NOMO-1 (cell line): Measurements from ENCODE around the gene SIRT7.

Experiments
- DNase-seq, 2 experiments: peaks; one replicate each; lab custom pipeline; 2025; ENCODE audit not compliant: unreplicated experiment in 2 of 2; lab: John Stamatoyannopoulos, UW

SIRT7 gene

GRCh38 chr17:81907219-81908145 is 10.5 kb downstream of the SIRT7 start:
- DNase-seq: no peak

GRCh38 chr17:81906476-81907218 is 11.3 kb downstream of the SIRT7 start:
- DNase-seq: no peak

- no peak for DNase-seq
These were observed 12.0 kb downstream of the SIRT7 start for GRCh38 chr17:81905993-81906392.

- DNase-seq: no peak
These were observed 12.5 kb downstream of the SIRT7 start for GRCh38 chr17:81905424-81905875.

DNA sequence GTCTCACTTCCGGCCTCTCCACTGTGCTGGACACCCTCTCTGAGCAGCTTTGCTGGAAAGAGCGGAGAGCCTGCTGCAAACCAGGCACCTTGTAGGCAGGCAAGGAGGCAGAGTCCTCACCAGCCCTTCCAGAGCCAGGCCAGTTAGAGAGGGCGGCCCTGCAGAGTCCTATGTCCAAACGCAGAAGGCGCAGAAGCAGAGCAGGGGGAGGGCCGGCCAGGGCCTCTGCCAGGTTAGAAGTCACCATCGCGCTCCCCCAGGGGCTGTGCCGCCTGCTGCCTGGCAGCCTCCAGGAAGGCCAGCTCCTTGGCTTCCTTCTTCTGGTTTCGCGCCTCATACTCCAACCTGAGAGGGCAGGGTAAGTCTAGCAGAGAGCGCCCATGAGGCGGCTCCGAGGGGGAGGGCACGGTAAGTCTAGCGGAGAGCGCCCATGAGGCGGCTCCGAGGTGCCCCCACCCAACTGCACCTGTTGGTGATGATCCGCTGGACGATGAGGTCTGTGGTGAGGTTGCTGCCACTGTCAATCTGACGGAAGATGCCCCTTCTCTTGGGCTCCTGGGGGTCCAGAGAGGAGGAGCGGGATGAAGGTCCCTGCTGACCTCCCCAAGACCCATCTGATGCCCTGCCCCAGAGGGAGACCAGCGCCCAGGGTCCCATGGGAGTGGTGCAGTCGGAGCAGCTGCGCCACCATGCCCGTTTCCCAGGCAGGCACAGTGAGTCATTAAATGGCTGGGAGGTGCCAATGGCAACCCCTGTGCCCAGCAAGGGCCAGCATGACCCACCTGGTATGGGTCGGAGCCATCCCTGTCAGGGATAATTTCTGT is 13.2 kb downstream of the SIRT7 start:
- DNase-seq: no peak

DNA sequence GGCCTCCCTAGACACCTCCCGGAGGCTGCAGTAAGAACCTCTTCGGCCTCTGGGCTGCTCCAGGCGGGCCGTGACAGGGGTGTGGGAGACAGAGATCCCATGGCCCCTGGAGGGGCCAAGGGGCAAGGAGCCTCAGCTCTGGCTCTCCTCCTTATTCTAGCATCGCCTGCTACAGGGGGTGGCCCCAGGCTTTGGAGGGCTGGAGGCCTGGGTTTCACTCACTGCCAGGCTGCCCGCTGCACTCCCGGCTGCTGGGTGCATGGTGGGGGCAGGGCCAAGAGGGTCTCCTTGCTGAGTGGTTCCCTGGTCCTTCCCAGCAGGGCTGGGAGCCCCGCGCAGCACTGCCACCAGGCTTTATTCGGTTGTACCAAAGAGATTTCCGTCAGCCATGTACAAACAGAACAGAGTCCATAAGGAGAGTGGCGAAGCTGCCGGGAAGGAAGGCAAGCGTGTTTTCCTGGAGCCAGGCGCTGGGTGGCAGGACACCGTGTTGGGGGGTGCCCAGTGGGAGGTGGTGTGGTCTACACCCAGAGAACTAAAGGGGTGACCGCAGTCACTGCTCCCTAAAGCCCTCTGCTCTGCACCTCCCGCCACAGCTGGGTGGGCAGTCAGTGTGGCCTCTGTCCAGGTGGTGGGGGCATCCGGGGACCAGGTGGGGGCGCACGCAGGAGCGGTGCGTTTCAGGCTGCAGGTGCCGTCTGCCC is 13.9 kb downstream of the SIRT7 start:
- no peak for DNase-seq

DNA sequence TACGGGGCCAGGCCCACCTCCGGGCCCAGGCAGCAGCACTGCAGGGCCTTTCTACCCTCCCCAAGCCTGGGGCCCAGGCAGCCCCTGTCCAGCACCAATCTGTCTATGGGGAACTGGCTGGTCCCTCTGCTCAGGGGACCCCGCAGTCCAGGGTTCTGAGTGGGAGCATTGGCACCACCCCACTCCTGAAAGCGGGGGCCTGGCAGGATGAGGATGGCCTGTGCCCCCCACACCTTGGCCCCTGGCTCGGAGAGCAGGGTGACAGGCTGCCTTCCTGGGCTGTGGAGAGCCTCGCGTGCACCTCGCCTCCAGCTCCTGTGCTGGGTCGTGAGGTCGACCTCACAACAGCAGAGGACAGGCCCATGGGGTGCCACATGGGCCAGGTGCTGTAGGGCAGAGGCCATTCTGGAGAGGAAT is 14.6 kb downstream of the SIRT7 start:
- DNase-seq: no peak

- no peak for DNase-seq
These were observed 15.1 kb downstream of the SIRT7 start for GRCh38 chr17:81902653-81903414.

DNA sequence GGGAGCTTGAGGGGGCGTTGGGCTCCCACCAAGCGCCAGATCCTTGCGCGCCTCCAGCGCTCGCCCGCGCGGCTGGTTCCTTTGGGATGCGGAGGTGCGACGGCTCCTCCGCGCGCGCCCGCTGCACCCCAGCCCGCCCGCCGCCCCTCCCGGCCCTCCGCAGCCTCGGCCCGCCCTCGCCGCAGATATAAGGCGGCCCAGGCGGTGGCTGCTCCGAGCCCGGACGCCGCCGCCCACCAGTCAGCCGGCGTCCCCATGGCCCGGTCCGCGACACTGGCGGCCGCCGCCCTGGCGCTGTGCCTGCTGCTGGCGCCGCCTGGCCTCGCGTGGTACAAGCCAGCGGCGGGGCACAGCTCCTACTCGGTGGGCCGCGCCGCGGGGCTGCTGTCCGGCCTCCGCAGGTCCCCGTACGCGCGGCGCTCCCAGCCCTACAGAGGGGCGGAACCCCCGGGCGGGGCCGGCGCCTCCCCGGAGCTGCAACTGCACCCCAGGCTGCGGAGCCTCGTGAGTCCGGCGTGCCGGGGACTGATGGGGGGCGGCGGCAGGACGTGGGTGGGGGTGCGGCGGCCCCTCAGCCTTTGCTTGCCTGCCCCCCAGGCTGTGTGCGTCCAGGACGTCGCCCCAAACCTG is 15.8 kb downstream of the SIRT7 start, which contains the start of gene NPB:
NPB (plus strand) TSS at position 216 of the 630 bp plus-strand sequence; CDS start at position 256, 40 bp downstream.
- DNase-seq: peak in 1 of 2 experiments; percentile 8

GRCh38 chr17:81901167-81902022 is 16.6 kb downstream of the SIRT7 start:
- DNase-seq: no peak

DNA sequence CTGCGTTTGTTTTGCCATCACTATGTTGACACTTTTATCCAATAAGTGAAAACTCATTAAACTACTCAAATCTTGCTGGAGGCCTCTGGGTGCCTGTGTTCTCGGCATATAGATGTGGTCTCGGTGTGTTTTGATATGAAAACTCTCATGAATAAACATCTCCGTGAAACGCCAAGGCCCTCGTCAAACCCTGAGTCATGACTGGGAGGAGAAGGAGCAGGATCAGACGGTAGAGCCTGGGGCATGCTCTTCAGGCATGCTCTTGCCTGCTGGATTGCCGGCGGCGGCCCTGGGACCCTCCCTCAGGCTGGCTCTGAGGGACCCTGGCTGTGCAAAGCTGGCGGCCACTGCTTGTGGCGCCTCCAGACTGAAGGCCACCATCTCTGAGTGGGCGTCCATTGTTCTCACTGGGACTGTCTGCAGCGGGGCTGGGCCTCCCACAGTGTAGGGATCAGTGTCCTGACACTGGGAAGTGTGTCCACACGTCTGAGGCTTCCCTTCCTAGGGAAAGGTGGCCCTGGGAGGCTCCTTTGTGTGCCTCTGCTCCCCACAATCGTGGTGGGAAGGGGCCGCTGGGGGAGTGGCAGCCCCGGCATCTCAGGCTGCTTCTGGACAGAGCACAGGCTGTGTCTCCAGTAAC is 17.7 kb downstream of the SIRT7 start:
- DNase-seq: no peak

GRCh38 chr17:81899514-81900166 is 18.3 kb downstream of the SIRT7 start:
- DNase-seq: no peak

- DNase-seq: no peak
These were observed 19.1 kb downstream of the SIRT7 start for GRCh38 chr17:81898885-81899284.

DNA sequence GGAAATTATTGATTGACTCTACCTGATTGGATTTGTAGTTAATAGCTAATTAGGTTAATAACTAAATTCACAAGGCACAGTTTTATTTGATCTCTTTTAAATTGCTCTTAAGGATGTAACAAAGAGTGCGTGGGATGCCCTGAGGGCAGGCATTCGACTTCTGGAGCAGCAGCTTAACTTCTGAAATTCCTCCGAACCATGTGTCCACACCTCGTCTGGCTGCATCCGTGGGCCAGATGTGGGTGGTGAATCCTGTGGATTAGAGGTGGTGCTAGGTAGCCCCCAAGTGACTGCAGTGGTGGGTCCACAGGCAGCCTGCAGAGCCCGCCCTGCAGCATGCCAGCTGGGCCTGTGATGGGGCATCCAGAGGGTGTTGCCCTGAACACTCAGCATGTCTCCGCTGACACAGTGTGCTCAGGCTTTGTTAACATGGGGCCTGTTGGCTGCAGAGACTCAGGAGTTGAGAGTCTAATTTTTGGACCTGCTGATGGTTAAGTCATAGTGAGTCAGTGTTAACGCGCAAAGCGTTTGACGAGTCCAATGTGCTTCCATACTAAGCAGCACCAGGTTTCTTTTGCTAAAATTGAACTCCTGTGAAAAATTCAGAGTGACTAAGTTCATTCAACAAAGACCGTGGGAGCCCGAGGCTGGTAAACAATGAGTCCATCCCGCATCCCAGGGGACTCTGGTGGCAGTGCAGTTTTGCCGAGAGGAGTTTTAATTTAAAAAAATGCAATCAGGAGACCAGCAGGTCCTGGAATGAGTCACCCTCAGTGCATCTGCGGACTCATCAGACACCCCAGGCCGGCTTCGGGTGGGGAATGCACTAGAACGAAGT is 19.7 kb downstream of the SIRT7 start:
- no peak for DNase-seq

- DNase-seq: no peak
These were observed 22.6 kb downstream of the SIRT7 start for GRCh38 chr17:81895400-81895799.

GRCh38 chr17:81891303-81891552 is 26.7 kb downstream of the SIRT7 start:
- no peak for DNase-seq
